GM12878 (cell line): ENCODE results near the gene MYH6. TPM values are rescaled to one million over a fixed set of nuclear protein-coding genes. Genes with fewer than 3 reads are reported as not detected.

Source experiments
- ATAC-seq: fragments of 200-7000 bp; cut with Tn5 transposase; 3 replicates; pipeline ENCODE4 v1.9.1; 2020; ENCODE audit warnings: mild to moderate bottlenecking, moderate library complexity
- BruUV-seq: library from RNA; stranded (reverse); fragments of 400-500 nt; replicated peaks from 2 replicates; lab custom pipeline; 2021; lab: Mats Ljungman, UMichigan
- CTCF ChIA-PET: fragments of 300-600 bp; sonication (Branson Sonifier 250); formaldehyde crosslinking; extraction: SDS; loops from one replicate; lab custom pipeline; 2021; ENCODE audit warnings: inconsistent platforms; lab: Yijun Ruan, JAX
- POLR2A ChIA-PET: fragments of 350-600 bp; formaldehyde crosslinking; extraction: SDS; loops from one replicate; lab custom pipeline; 2021; ENCODE audit warnings: inconsistent platforms; lab: Charles Lee
- RAD21 ChIA-PET: fragments of 300-600 bp; sonication (Branson Sonifier 250); formaldehyde crosslinking; loops from one replicate; lab custom pipeline; 2023; ENCODE audit warnings: antibody characterized with exemption; ENCODE audit not compliant: unreplicated experiment; lab: Charles Lee
- SMC1A ChIA-PET: fragments of 300-600 bp; sonication (Branson Sonifier 250); formaldehyde crosslinking; loops from one replicate; lab custom pipeline; 2023; ENCODE audit not compliant: unreplicated experiment, uncharacterized antibody; lab: Charles Lee
- DNase-seq: peaks from one replicate; pipeline ENCODE4 v3.0.0-alpha.2; 2011; ENCODE audit warnings: low read depth, low spot score
- FAIRE-seq: peaks from 3 replicates; lab custom pipeline; 2011; peaks lifted over from hg19 to GRCh38; lab: Jason Lieb, UNC
- H2AFZ ChIP-seq: 2 replicates; pipeline ENCODE4 v1.6.0; 2011; ENCODE audit warnings: low read depth, low read length, control low read depth; ENCODE audit not compliant: control insufficient read depth
- H3K27ac ChIP-seq: 2 replicates; pipeline ENCODE4 v1.5.1; 2011; ENCODE audit warnings: control low read depth; ENCODE audit not compliant: control insufficient read depth, insufficient read depth
- H3K27me3 ChIP-seq, 2 experiments: replicated peaks in 1 of 2; 2 replicates each; pipeline versions ENCODE4 v1.6.0 to v1.6.1; 2011; ENCODE audit warnings: low read length in 1 of 2; ENCODE audit not compliant: control insufficient read depth in 2 of 2, insufficient read depth in 2 of 2
- H3K36me3 ChIP-seq, 2 experiments: 2 replicates each; pipeline ENCODE4 v1.5.1; 2011; ENCODE audit warnings: low read length in 1 of 2; ENCODE audit not compliant: control insufficient read depth in 2 of 2, insufficient read depth in 2 of 2
- H3K4me1 ChIP-seq: 2 replicates; pipeline ENCODE4 v1.6.1; 2011; ENCODE audit warnings: mild to moderate bottlenecking, low read length, moderate library complexity, mixed read lengths; ENCODE audit not compliant: control insufficient read depth, insufficient read depth
- H3K4me2 ChIP-seq: 2 replicates; pipeline ENCODE4 v1.6.0; 2011; ENCODE audit warnings: control low read depth; ENCODE audit not compliant: control insufficient read depth, insufficient read depth
- H3K4me3 ChIP-seq: fragments of 200-600 bp; sonication (generic); 2 replicates; pipeline ENCODE4 v1.5.1; 2016
- H3K79me2 ChIP-seq: 2 replicates; pipeline ENCODE4 v1.6.0; 2011; ENCODE audit warnings: low read length; ENCODE audit not compliant: control insufficient read depth, insufficient read depth
- H3K9ac ChIP-seq: 2 replicates; pipeline ENCODE4 v1.8.0; 2011; ENCODE audit warnings: low read length, control low read depth, mixed read lengths; ENCODE audit not compliant: control insufficient read depth, insufficient read depth
- H3K9me3 ChIP-seq: replicated peaks from 3 replicates; pipeline ENCODE4 v1.5.1; 2011; ENCODE audit warnings: mild to moderate bottlenecking, low read length; ENCODE audit not compliant: control insufficient read depth, insufficient read depth
- H4K20me1 ChIP-seq: 2 replicates; pipeline ENCODE4 v1.6.0; 2011; ENCODE audit not compliant: control insufficient read depth, insufficient read depth
- ASH2L ChIP-seq: fragments of 300-600, 200-600 bp; sonication (generic); IDR thresholded peaks from 2 replicates; pipeline ENCODE4 v1.6.1; 2017; ENCODE audit warnings: low read depth, mild to moderate bottlenecking, borderline replicate concordance
- ATF3 ChIP-seq: IDR thresholded peaks from 2 replicates; pipeline ENCODE4 v1.6.1; 2011; ENCODE audit warnings: low read depth, mild to moderate bottlenecking, low read length, moderate library complexity, borderline replicate concordance; ENCODE audit errors: extremely low read depth
- BCL3 ChIP-seq: IDR thresholded peaks from 2 replicates; pipeline ENCODE4 v1.6.1; 2011; ENCODE audit warnings: borderline replicate concordance, low read depth, mild to moderate bottlenecking, moderate library complexity, low read length; ENCODE audit not compliant: insufficient read depth, poor library complexity, severe bottlenecking
- CBX3 ChIP-seq: fragments of 200-600 bp; sonication (generic); IDR thresholded peaks from 2 replicates; pipeline ENCODE4 v1.6.1; 2016; ENCODE audit warnings: low read depth, borderline replicate concordance
- CBX5 ChIP-seq: sonication (generic); IDR thresholded peaks from 2 replicates; pipeline ENCODE4 v1.6.1; 2016; ENCODE audit warnings: low read depth, moderate library complexity, mild to moderate bottlenecking, inconsistent platforms
- FOXK2 ChIP-seq: fragments of 450-650 bp; IDR thresholded peaks from 2 replicates; pipeline ENCODE4 v1.6.1; 2017; ENCODE audit warnings: mild to moderate bottlenecking, moderate library complexity
- GATAD2B ChIP-seq: fragments of 450-650 bp; conservative IDR thresholded peaks from 2 replicates; pipeline ENCODE4 v1.6.1; 2017; ENCODE audit warnings: low read depth, mild to moderate bottlenecking, moderate library complexity
- IKZF1 ChIP-seq: fragments of 450-650 bp; conservative IDR thresholded peaks from 2 replicates; pipeline ENCODE4 v1.6.1; 2017; ENCODE audit warnings: antibody characterized with exemption, mild to moderate bottlenecking
- MEF2B ChIP-seq: fragments of 450-650 bp; IDR thresholded peaks from 2 replicates; pipeline ENCODE4 v1.6.1; 2018; ENCODE audit warnings: mild to moderate bottlenecking, moderate library complexity; ENCODE audit not compliant: partially characterized antibody, poor library complexity, severe bottlenecking
- MYB ChIP-seq: fragments of 150-350 bp; IDR thresholded peaks from 2 replicates; pipeline ENCODE4 v1.6.1; 2014; ENCODE audit warnings: mild to moderate bottlenecking, low read depth, low read length, borderline replicate concordance
- PAX5 ChIP-seq: IDR thresholded peaks from 2 replicates; pipeline ENCODE4 v1.6.1; 2011; ENCODE audit warnings: low read depth, low read length, borderline replicate concordance
- RB1 ChIP-seq: fragments of 450-650 bp; formaldehyde crosslinking; IDR thresholded peaks from 2 replicates; pipeline ENCODE4 v1.6.1; 2017; ENCODE audit warnings: mild to moderate bottlenecking, borderline replicate concordance
- SIN3A ChIP-seq: IDR thresholded peaks from 2 replicates; pipeline ENCODE4 v1.6.1; 2012; ENCODE audit warnings: low read depth, low read length, improper control_type of control experiment
- SP1 ChIP-seq: IDR thresholded peaks from one replicate; pipeline ENCODE4 v1.6.1; 2011; ENCODE audit warnings: low read depth, low read length
- SUZ12 ChIP-seq: fragments of 200-600 bp; sonication (generic); IDR thresholded peaks from one replicate; pipeline ENCODE4 v1.6.1; 2018; ENCODE audit warnings: antibody characterized with exemption, mild to moderate bottlenecking; ENCODE audit not compliant: unreplicated experiment
- WRNIP1 ChIP-seq: IDR thresholded peaks from 2 replicates; pipeline ENCODE4 v1.6.1; 2011; ENCODE audit warnings: low read depth, low read length, improper control_type of control experiment, borderline replicate concordance
- ZNF622 ChIP-seq: fragments of 450-650 bp; IDR thresholded peaks from 2 replicates; pipeline ENCODE4 v1.6.1; 2017; ENCODE audit warnings: mild to moderate bottlenecking, inconsistent platforms
- WGBS: methylation state at CpG from one replicate; pipeline ENCODE4 v1.1.6; 2016; ENCODE audit warnings: low lambda C conversion rate; ENCODE audit not compliant: insufficient replicate concordance, insufficient coverage; ENCODE audit errors: missing lambda C conversion rate; 5-methylcytosine and 5-hydroxymethylcytosine counted together
- in situ Hi-C: fragments of 300-500 bp; cut with MboI; formaldehyde crosslinking; loops from 9 replicates; pipeline ENCODE4 v1.14.3; 2018; ENCODE audit warnings: mixed read lengths
- intact Hi-C: fragments of 100-400 bp; cut with micrococcal nuclease; formaldehyde crosslinking; loops from one replicate; pipeline ENCODE4 v1.14.2; 2022; ENCODE audit not compliant: unreplicated experiment
- polyA plus RNA-seq, 11 experiments: library from polyadenylated mRNA; depleted of rRNA in 4 of 11; unstranded in 6 of 11; stranded (reverse) in 5 of 11; fragments of >200 nt; fragmentation: Nextera tagmentation in 4 of 11; fragmentation: Illumina TruSeq in 1 of 11; extraction: Ambion mirVana in 4 of 11; extraction: Trizol in 1 of 11; gene quantifications; 1 replicate in 1 of 11; 2 replicates in 10 of 11; pipeline versions ENCODE4 v1.2.1 to v1.2.3, GENCODE V29; 2011 to 2016; ENCODE audit warnings: inconsistent platforms in 2 of 11, missing spikeins in 2 of 11, low read depth in 1 of 11
- total RNA-seq, 4 experiments: library from RNA; depleted of rRNA in 3 of 4; stranded (reverse); fragments of >200 nt in 3 of 4; fragmentation: Illumina TruSeq in 1 of 4; extraction: Trizol in 1 of 4; gene quantifications; 2 replicates each; pipeline versions ENCODE4 v1.2.1 to v1.2.3, GENCODE V29; 2013 to 2021

Gene MYH6
- total and polyA plus RNA-seq, 10 of the 15 experiments (the other 5 are each of a cell fraction or from before 2014, with no cell fraction given), result 0.01 to 0.84 (median 0.05) TPM; not detected in 7

- H3K27ac ChIP-seq, result no peak overlapping the region
- no peak overlapping the region for H3K4me2 ChIP-seq
- CTCF ChIA-PET, result interaction anchor here (0.9 to 1.8 kb wide), 5 partner anchors 8 to 261 kb away, joined by 3 to 6 read pairs (median 4); no protein-coding TSS in a partner anchor
- no peaks in the 10 kb centered on the region; a peak in 1 of 4 replicates for H3K27me3 ChIP-seq
- no peak for ATAC-seq
- in situ Hi-C loops, result loop anchor here (5.0 kb wide), 1 partner anchor 120 kb away; no protein-coding TSS in a partner anchor
- TF ChIP-seq MYB (no peak), CBX5 (no peak), ATF3 (no peak), IKZF1 (no peak), GATAD2B (no peak), SUZ12 (no peak), SP1 (no peak), ASH2L (no peak), CBX3 (no peak), BCL3 (no peak), FOXK2 (no peak), SIN3A (no peak), PAX5 (no peak), WRNIP1 (no peak), RB1 (no peak), ZNF622 (no peak), MEF2B (no peak)
- no TSS peak for BruUV-seq
- H3K4me3 ChIP-seq, result no peak overlapping the region
- RAD21 ChIA-PET, result interaction anchor here (1.2 kb wide), 1 partner anchor 262 kb away, joined by 3 read pairs; no protein-coding TSS in a partner anchor
- H3K79me2 ChIP-seq, result no peaks in the 10 kb centered on the region
- H3K9me3 ChIP-seq, result no peaks in the 10 kb centered on the region
- no peak overlapping the region for H3K9ac ChIP-seq
- H3K36me3 ChIP-seq, result no peaks in the 10 kb centered on the region
- WGBS, result 11% methylated on average over 6 of the region's 6 CpGs
- intact Hi-C loops, result no loop called here
- SMC1A ChIA-PET, result interaction anchor here (1.2 kb wide), 1 partner anchor 262 kb away, joined by 3 read pairs; no protein-coding TSS in a partner anchor
- H2AFZ ChIP-seq, result no peak overlapping the region
- DNase-seq, result no peak
- no peaks in the 10 kb centered on the region for H3K4me1 ChIP-seq
- POLR2A ChIA-PET, result no interaction called here
- FAIRE-seq, result no peak
- no peaks in the 10 kb centered on the region for H4K20me1 ChIP-seq
Observed at GRCh38 chr14:23382276-23382675, 25.8 kb downstream of the MYH6 start.
